IMR-90 (cell line): ENCODE measurements around the gene MDFI. TPM values are rescaled to one million over a fixed set of nuclear protein-coding genes. Genes with fewer than 3 reads are reported as not detected.

Experiments used
- ATAC-seq: fragments of 200-7000 bp; cut with Tn5 transposase; 2 replicates; pipeline ENCODE4 v1.9.1; 2020; ENCODE audit warnings: low read depth, mild to moderate bottlenecking, moderate library complexity
- BruUV-seq: library from RNA; stranded (reverse); fragments of 400-500 nt; replicated peaks from 2 replicates; lab custom pipeline; 2021; lab: Mats Ljungman, UMichigan
- CTCF ChIA-PET: fragments of 300-600 bp; formaldehyde crosslinking; extraction: SDS; loops from one replicate; lab custom pipeline; 2021; ENCODE audit warnings: antibody characterized with exemption; lab: Yijun Ruan, JAX
- POLR2A ChIA-PET: fragments of 300-600 bp; sonication (Branson Sonifier 250); formaldehyde crosslinking; loops from one replicate; lab custom pipeline; 2022; ENCODE audit warnings: antibody characterized with exemption; ENCODE audit not compliant: unreplicated experiment; lab: Charles Lee
- DNase-seq: peaks from one replicate; pipeline ENCODE4 v3.0.0; 2013
- H2AFZ ChIP-seq: replicated peaks from 2 replicates; pipeline ENCODE3; 2013; ENCODE audit warnings: low read length, mild to moderate bottlenecking; ENCODE audit not compliant: poor library complexity
- H2AK5ac ChIP-seq: 2 replicates; pipeline ENCODE4 v1.6.1; 2013; ENCODE audit warnings: low read depth, low read length, inconsistent platforms
- H2AK9ac ChIP-seq: replicated peaks from 2 replicates; pipeline ENCODE3; 2013; ENCODE audit warnings: mild to moderate bottlenecking, low read depth, low read length, moderate library complexity; ENCODE audit not compliant: poor library complexity
- H2BK120ac ChIP-seq: 2 replicates; pipeline ENCODE4 v1.6.1; 2013; ENCODE audit warnings: low read depth, low read length, inconsistent platforms
- H2BK15ac ChIP-seq: 3 replicates; pipeline ENCODE4 v1.6.1; 2013; ENCODE audit warnings: low read depth, low read length, inconsistent platforms
- H2BK20ac ChIP-seq: 2 replicates; pipeline ENCODE4 v1.6.1; 2013; ENCODE audit warnings: low read depth, mild to moderate bottlenecking, inconsistent platforms, low read length, moderate library complexity
- H2BK5ac ChIP-seq: 2 replicates; pipeline ENCODE4 v1.6.1; 2013; ENCODE audit warnings: mild to moderate bottlenecking, low read depth, low read length, inconsistent platforms; ENCODE audit not compliant: poor library complexity, severe bottlenecking
- H3K14ac ChIP-seq: replicated peaks from 2 replicates; pipeline ENCODE4 v1.6.1; 2013; ENCODE audit warnings: low read depth, low read length, inconsistent platforms
- H3K18ac ChIP-seq: 2 replicates; pipeline ENCODE4 v1.6.1; 2013; ENCODE audit warnings: low read depth, low read length, control low read depth
- H3K23ac ChIP-seq: 2 replicates; pipeline ENCODE4 v1.6.1; 2013; ENCODE audit warnings: low read depth, low read length, inconsistent platforms
- H3K27ac ChIP-seq: 2 replicates; pipeline ENCODE4 v1.5.1; 2013; ENCODE audit warnings: mild to moderate bottlenecking, control low read depth, low read length; ENCODE audit not compliant: insufficient read depth
- H3K27me3 ChIP-seq: 2 replicates; pipeline ENCODE4 v1.6.1; 2013; ENCODE audit warnings: low read length; ENCODE audit not compliant: control insufficient read depth, insufficient read depth
- H3K36me3 ChIP-seq: 2 replicates; pipeline ENCODE4 v1.6.1; 2013; ENCODE audit warnings: low read length, mixed read lengths; ENCODE audit not compliant: control insufficient read depth, insufficient read depth
- H3K4ac ChIP-seq: 2 replicates; pipeline ENCODE4 v1.6.1; 2013; ENCODE audit warnings: low read depth, low read length, inconsistent platforms
- H3K4me1 ChIP-seq: 2 replicates; pipeline ENCODE4 v1.6.1; 2013; ENCODE audit warnings: low read length, mixed read lengths; ENCODE audit not compliant: control insufficient read depth, insufficient read depth
- H3K4me2 ChIP-seq: 2 replicates; pipeline ENCODE4 v1.6.1; 2013; ENCODE audit warnings: low read depth, mild to moderate bottlenecking, control low read depth, low read length, moderate library complexity
- H3K4me3 ChIP-seq: 2 replicates; pipeline ENCODE4 v1.5.1; 2013; ENCODE audit warnings: low read depth, mild to moderate bottlenecking, control low read depth, low read length, moderate library complexity; ENCODE audit not compliant: insufficient read depth
- H3K56ac ChIP-seq: 2 replicates; pipeline ENCODE4 v1.6.1; 2013; ENCODE audit warnings: low read length, inconsistent platforms; ENCODE audit not compliant: insufficient read depth; ENCODE audit errors: extremely low read depth
- H3K79me1 ChIP-seq, 2 experiments: 2 replicates each; pipeline ENCODE4 v1.6.1; 2013; ENCODE audit warnings: low read length in 2 of 2, inconsistent platforms in 1 of 2, low read depth in 1 of 2
- H3K9ac ChIP-seq: 2 replicates; pipeline ENCODE4 v1.6.1; 2013; ENCODE audit warnings: low read depth, low read length, control low read depth
- H3K9me1 ChIP-seq: 2 replicates; pipeline ENCODE4 v1.6.1; 2013; ENCODE audit warnings: low read length, inconsistent platforms; ENCODE audit not compliant: insufficient read depth
- H3K9me3 ChIP-seq: 2 replicates; pipeline ENCODE4 v1.6.1; 2013; ENCODE audit warnings: low read length; ENCODE audit not compliant: control insufficient read depth, insufficient read depth
- H4K20me1 ChIP-seq: 2 replicates; pipeline ENCODE4 v1.6.1; 2013; ENCODE audit warnings: low read length, inconsistent platforms; ENCODE audit not compliant: insufficient read depth
- H4K5ac ChIP-seq: 2 replicates; pipeline ENCODE4 v1.6.1; 2013; ENCODE audit warnings: mild to moderate bottlenecking, low read depth, low read length, control low read depth
- H4K8ac ChIP-seq, 2 experiments: 2 replicates each; pipeline ENCODE4 v1.6.1; 2013; ENCODE audit warnings: low read depth in 2 of 2, low read length in 2 of 2, control low read depth in 1 of 2, inconsistent platforms in 1 of 2
- H4K91ac ChIP-seq: 2 replicates; pipeline ENCODE4 v1.6.1; 2013; ENCODE audit warnings: low read depth, low read length, inconsistent platforms; ENCODE audit not compliant: insufficient read depth
- BHLHE40 ChIP-seq: fragments of 150-350 bp; IDR thresholded peaks from 2 replicates; pipeline ENCODE4 v1.6.1; 2016; ENCODE audit warnings: mild to moderate bottlenecking, low read depth, low read length
- CEBPB ChIP-seq: IDR thresholded peaks from 2 replicates; pipeline ENCODE4 v1.6.1; 2012; ENCODE audit warnings: low read depth, low read length, improper control_type of control experiment
- CHD1 ChIP-seq: IDR thresholded peaks from 2 replicates; pipeline ENCODE4 v1.6.1; 2012; ENCODE audit warnings: low read depth, low read length, improper control_type of control experiment
- CTCF ChIP-seq: conservative IDR thresholded peaks from 2 replicates; pipeline ENCODE4 v1.5.1; 2012; ENCODE audit warnings: mild to moderate bottlenecking, low read depth, low read length, improper control_type of control experiment
- ELK1 ChIP-seq: fragments of 150-350 bp; IDR thresholded peaks from 2 replicates; pipeline ENCODE4 v1.6.1; 2016; ENCODE audit warnings: low read depth, mild to moderate bottlenecking, low read length, moderate library complexity, borderline replicate concordance
- FOS ChIP-seq: fragments of 150-350 bp; IDR thresholded peaks from 2 replicates; pipeline ENCODE4 v1.6.1; 2016; ENCODE audit warnings: low read depth, low read length
- MAFK ChIP-seq: IDR thresholded peaks from 2 replicates; pipeline ENCODE4 v1.6.1; 2012; ENCODE audit warnings: low read depth, low read length, improper control_type of control experiment
- MAZ ChIP-seq: IDR thresholded peaks from 2 replicates; pipeline ENCODE4 v1.6.1; 2012; ENCODE audit warnings: low read depth, mild to moderate bottlenecking, low read length, improper control_type of control experiment, moderate library complexity, borderline replicate concordance
- MXI1 ChIP-seq: IDR thresholded peaks from 2 replicates; pipeline ENCODE4 v1.6.1; 2012; ENCODE audit warnings: low read depth, mild to moderate bottlenecking, low read length, moderate library complexity, borderline replicate concordance
- NFE2L2 ChIP-seq: fragments of 150-350 bp; IDR thresholded peaks from 2 replicates; pipeline ENCODE4 v1.6.1; 2016; ENCODE audit warnings: low read depth, mild to moderate bottlenecking, low read length
- POLR2A ChIP-seq: IDR thresholded peaks from 2 replicates; pipeline ENCODE4 v1.6.1; 2012; ENCODE audit warnings: mild to moderate bottlenecking, low read depth, low read length
- RAD21 ChIP-seq: IDR thresholded peaks from 2 replicates; pipeline ENCODE4 v1.6.1; 2012; ENCODE audit warnings: low read length, improper control_type of control experiment
- RCOR1 ChIP-seq: IDR thresholded peaks from 2 replicates; pipeline ENCODE4 v1.6.1; 2012; ENCODE audit warnings: mild to moderate bottlenecking, low read length, improper control_type of control experiment; ENCODE audit not compliant: insufficient replicate concordance
- RFX5 ChIP-seq: IDR thresholded peaks from 2 replicates; pipeline ENCODE4 v1.8.0; 2012; ENCODE audit warnings: low read depth, mild to moderate bottlenecking, low read length, moderate library complexity
- SMC3 ChIP-seq: fragments of 150-350 bp; IDR thresholded peaks from 2 replicates; pipeline ENCODE4 v1.6.1; 2016; ENCODE audit warnings: low read depth, mild to moderate bottlenecking, antibody characterized with exemption, low read length, moderate library complexity
- WGBS, 2 experiments: methylation state at CpG; one replicate each; pipeline versions ENCODE4 v1.1.5 to v1.1.7; 2013; ENCODE audit warnings: missing lambda C conversion rate in 2 of 2; ENCODE audit not compliant: insufficient read length in 1 of 2; ENCODE audit errors: extremely low coverage in 2 of 2; 5-methylcytosine and 5-hydroxymethylcytosine counted together
- dilution Hi-C: fragments of 300-500 bp; cut with HindIII; formaldehyde crosslinking; loops from one replicate; pipeline ENCODE4 v1.14.3; 2018; ENCODE audit warnings: low sequenced_read_pairs; ENCODE audit not compliant: unreplicated experiment
- in situ Hi-C: fragments of 300-500 bp; cut with MboI; formaldehyde crosslinking; loops from 3 replicates; pipeline ENCODE4 v1.14.3; 2019; ENCODE audit warnings: low sequenced_read_pairs, inconsistent platforms, mixed read lengths
- intact Hi-C: fragments of 100-400 bp; cut with micrococcal nuclease; formaldehyde crosslinking; loops from 2 replicates; pipeline ENCODE4 v1.10.0; 2022
- polyA plus RNA-seq, 3 experiments: library from polyadenylated mRNA; depleted of rRNA; stranded (reverse); fragments of >200 nt; gene quantifications; 2 replicates each; pipeline ENCODE4 v1.2.3, GENCODE V29; 2012; ENCODE audit warnings: low replicate concordance in 1 of 3
- total RNA-seq: library from RNA; depleted of rRNA; stranded (reverse); fragments of >200 nt; gene quantifications from 2 replicates; pipeline ENCODE4 v1.2.3, GENCODE V29; 2012
- TF ChIP-seq, protein P1 (sequence below): fragments of 150-350 bp; IDR thresholded peaks from 2 replicates; pipeline ENCODE4 v1.6.1; 2017; ENCODE audit warnings: mild to moderate bottlenecking, antibody characterized with exemption, low read length, low read depth

Gene MDFI
- total and polyA plus RNA-seq, 2 of the 4 experiments (the other 2 are of a cell fraction) = 0.18 to 0.29 TPM

DNA sequence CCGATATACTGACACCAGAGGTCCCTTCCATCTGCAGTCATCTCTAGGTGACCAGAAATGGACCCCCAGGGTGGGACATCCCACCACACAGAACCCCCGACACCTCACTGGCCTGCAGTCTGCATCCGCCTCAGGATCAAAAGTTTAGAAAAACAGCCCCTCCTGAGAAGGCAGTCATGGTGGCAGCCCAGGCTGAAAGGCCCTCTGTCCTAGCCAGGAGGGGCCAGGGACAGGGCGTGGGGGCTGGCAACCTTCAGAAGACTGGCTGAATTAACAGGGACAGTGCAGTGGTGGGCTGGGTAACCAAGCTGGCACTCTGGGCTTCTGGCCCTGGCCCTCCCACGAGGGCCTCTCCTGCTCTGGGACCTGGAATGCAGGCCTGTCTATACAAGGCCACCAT, 34.3 kb upstream of the MDFI start:
- Histone ChIP-seq H4K20me1 (no peaks in the 10 kb centered on the region), H4K8ac (no peak overlapping the region), H4K91ac (no peak overlapping the region), H3K4me2 (no peak overlapping the region), H2AFZ (no peak overlapping the region), H3K4me1 (no peaks in the 10 kb centered on the region), H2AK5ac (no peak overlapping the region), H2BK20ac (no peak overlapping the region), H2BK5ac (no peak overlapping the region), H4K5ac (no peak overlapping the region), H3K27me3 (no peaks in the 10 kb centered on the region; the same call in 1 of the 2 replicates), H3K18ac (no peak overlapping the region), H2BK15ac (no peak overlapping the region), H3K79me1 (no peaks in the 10 kb centered on the region), H3K4me3 (no peak overlapping the region), H3K14ac (no peak overlapping the region), H3K4ac (no peak overlapping the region), H3K27ac (no peak overlapping the region), H2BK120ac (no peak overlapping the region), H3K9me1 (no peaks in the 10 kb centered on the region), H3K56ac (no peak overlapping the region), H3K9me3 (no peaks in the 10 kb centered on the region), H3K36me3 (peaks cover 2% of the 10 kb centered on the region; the same call in 1 of the 2 replicates), H2AK9ac (no peak overlapping the region), H3K9ac (no peak overlapping the region), H3K23ac (no peak overlapping the region)
- intact Hi-C loops (no loop called here), in situ Hi-C loops (loop anchor here (5.0 kb wide), 1 partner anchor 78 kb away; no protein-coding TSS in a partner anchor), dilution Hi-C loops (no loop called here)
- POLR2A ChIA-PET = no interaction called here
- ATAC-seq (no peak), DNase-seq (no peak)
- WGBS, 2 experiments = 57% methylated on average over 3 of the region's 5 CpGs; no CpG with 5 or more reads in 1 of the 2 experiments
- BruUV-seq = no TSS peak
- CTCF ChIA-PET = interaction anchor here (0.9 to 2.5 kb wide), 2 partner anchors 76 to 80 kb away, joined by 4 to 18 read pairs; no protein-coding TSS in a partner anchor
- no peak for TF ChIP-seq CEBPB
- no peak for TF ChIP-seq MAFK
- no peak for TF ChIP-seq BHLHE40
- TF ChIP-seq MXI1 = no peak
- no peak for TF ChIP-seq CHD1
- TF ChIP-seq, protein P1, sequence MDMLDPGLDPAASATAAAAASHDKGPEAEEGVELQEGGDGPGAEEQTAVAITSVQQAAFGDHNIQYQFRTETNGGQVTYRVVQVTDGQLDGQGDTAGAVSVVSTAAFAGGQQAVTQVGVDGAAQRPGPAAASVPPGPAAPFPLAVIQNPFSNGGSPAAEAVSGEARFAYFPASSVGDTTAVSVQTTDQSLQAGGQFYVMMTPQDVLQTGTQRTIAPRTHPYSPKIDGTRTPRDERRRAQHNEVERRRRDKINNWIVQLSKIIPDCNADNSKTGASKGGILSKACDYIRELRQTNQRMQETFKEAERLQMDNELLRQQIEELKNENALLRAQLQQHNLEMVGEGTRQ = no peak
- TF ChIP-seq ELK1 = no peak
- no peak for TF ChIP-seq MAZ
- TF ChIP-seq RCOR1 = no peak
- no peak for TF ChIP-seq SMC3
- TF ChIP-seq RFX5 = no peak
- TF ChIP-seq CTCF = no peak
- TF ChIP-seq FOS = no peak
- no peak for TF ChIP-seq NFE2L2
- TF ChIP-seq POLR2A = no peak
- TF ChIP-seq RAD21 = no peak
